GM23338 (cell line): ENCODE results near the gene EML3. TPM values are rescaled to one million over a fixed set of nuclear protein-coding genes. Genes with fewer than 3 reads are reported as not detected.
A peak's percentile ranks its signal among the peaks of the same experiment; 100 is the strongest.

Experiments used
- ATAC-seq: fragments of 200-7000 bp; cut with Tn5 transposase; 3 replicates; pipeline ENCODE4 v1.9.1; 2020
- DNase-seq: peaks from one replicate; pipeline ENCODE4 v3.0.0-alpha.2; 2015; ENCODE audit warnings: low spot score
- H2AFZ ChIP-seq: fragments of 200-600 bp; sonication (generic); 2 replicates; pipeline ENCODE4 v1.8.0; 2016; ENCODE audit warnings: antibody characterized with exemption, mild to moderate bottlenecking, moderate library complexity
- H3F3A ChIP-seq: fragments of 200-600 bp; sonication (generic); replicated peaks from 2 replicates; pipeline ENCODE4 v1.8.0; 2017; ENCODE audit warnings: antibody characterized with exemption, mixed run types, low read depth
- H3K27ac ChIP-seq: fragments of 200-600 bp; sonication (generic); 2 replicates; pipeline ENCODE4 v1.6.1; 2016; ENCODE audit warnings: low read depth
- H3K27me3 ChIP-seq: fragments of 200-600 bp; sonication (generic); 2 replicates; pipeline ENCODE4 v1.8.0; 2016; ENCODE audit warnings: mild to moderate bottlenecking, mixed run types, moderate library complexity; ENCODE audit not compliant: insufficient read depth
- H3K36me3 ChIP-seq: fragments of 200-600 bp; sonication (generic); 2 replicates; pipeline ENCODE4 v1.8.0; 2016; ENCODE audit warnings: mild to moderate bottlenecking; ENCODE audit not compliant: insufficient read depth
- H3K4me1 ChIP-seq: fragments of 200-600 bp; sonication (generic); 2 replicates; pipeline ENCODE4 v1.8.0; 2016; ENCODE audit warnings: mild to moderate bottlenecking, moderate library complexity; ENCODE audit not compliant: insufficient read depth
- H3K4me2 ChIP-seq: fragments of 200-600 bp; sonication (generic); 2 replicates; pipeline ENCODE4 v1.7.1; 2017; ENCODE audit warnings: mixed run types
- H3K4me3 ChIP-seq: fragments of 200-600 bp; sonication (generic); 2 replicates; pipeline ENCODE4 v1.6.1; 2016; ENCODE audit warnings: mixed run types
- H3K79me2 ChIP-seq: fragments of 200-600 bp; sonication (generic); replicated peaks from 2 replicates; pipeline ENCODE4 v1.8.0; 2017; ENCODE audit warnings: mild to moderate bottlenecking; ENCODE audit not compliant: insufficient read depth
- H3K9me2 ChIP-seq: fragments of 200-600 bp; sonication (generic); 2 replicates; pipeline ENCODE4 v1.8.0; 2017; ENCODE audit not compliant: insufficient read depth
- H4K20me1 ChIP-seq: fragments of 200-600 bp; sonication (generic); replicated peaks from 2 replicates; pipeline ENCODE4 v1.8.0; 2017; ENCODE audit warnings: mild to moderate bottlenecking; ENCODE audit not compliant: insufficient read depth
- H3K27ac Mint-ChIP-seq: 2 replicates; pipeline ENCODE4 v1.8.0; 2020; ENCODE audit warnings: inconsistent platforms, mild to moderate bottlenecking, moderate library complexity, mixed read lengths
- H3K27me3 Mint-ChIP-seq: 3 replicates; pipeline ENCODE4 v1.8.0; 2022; ENCODE audit warnings: low read depth, mild to moderate bottlenecking, moderate library complexity, mixed read lengths, inconsistent platforms; ENCODE audit not compliant: insufficient read depth, poor library complexity
- H3K36me3 Mint-ChIP-seq: 3 replicates; pipeline ENCODE4 v1.8.0; 2021; ENCODE audit warnings: low read depth, mild to moderate bottlenecking, inconsistent platforms, moderate library complexity, mixed read lengths
- H3K4me1 Mint-ChIP-seq: 3 replicates; pipeline ENCODE4 v1.8.0; 2020; ENCODE audit warnings: mild to moderate bottlenecking, inconsistent platforms, mixed read lengths
- H3K4me3 Mint-ChIP-seq: 3 replicates; pipeline ENCODE4 v1.8.0; 2021; ENCODE audit warnings: moderate library complexity, mild to moderate bottlenecking, inconsistent platforms, mixed read lengths
- H3K9me3 Mint-ChIP-seq: 3 replicates; pipeline ENCODE4 v1.8.0; 2020; ENCODE audit warnings: moderate library complexity, mild to moderate bottlenecking, inconsistent platforms, mixed read lengths
- CTCF ChIP-seq, 2 experiments: fragments of 200-600 bp in 1 of 2; sonication (generic) in 1 of 2; conservative IDR thresholded peaks; 2 replicates each; pipeline versions ENCODE4 v1.5.1 to v1.6.1; 2016 to 2017; ENCODE audit warnings: antibody characterized with exemption in 2 of 2, low read depth in 2 of 2, mild to moderate bottlenecking in 2 of 2, moderate library complexity in 1 of 2
- EZH2 ChIP-seq: fragments of 200-600 bp; sonication (generic); IDR thresholded peaks from one replicate; pipeline ENCODE4 v1.8.0; 2017; ENCODE audit warnings: antibody characterized with exemption, mild to moderate bottlenecking, low read depth; ENCODE audit not compliant: unreplicated experiment
- JUNB ChIP-seq: IDR thresholded peaks from one replicate; pipeline ENCODE4 v1.6.1; 2016; ENCODE audit warnings: antibody characterized with exemption; ENCODE audit not compliant: unreplicated experiment
- NANOG ChIP-seq: IDR thresholded peaks from 2 replicates; pipeline ENCODE4 v1.6.1; 2016; ENCODE audit warnings: antibody characterized with exemption, borderline replicate concordance
- POLR2AphosphoS5 ChIP-seq: IDR thresholded peaks from 2 replicates; pipeline ENCODE4 v1.6.1; 2016; ENCODE audit warnings: antibody characterized with exemption, low read depth
- ZNF114 ChIP-seq: fragments of 250-450 bp; sonication (Bioruptor Pico); IDR thresholded peaks from 2 replicates; pipeline ENCODE4 v1.5.0; 2020; ENCODE audit warnings: mild to moderate bottlenecking, moderate library complexity
- ZNF331 ChIP-seq: fragments of 250-450 bp; sonication (Bioruptor Pico); IDR thresholded peaks from 2 replicates; pipeline ENCODE4 v1.5.0; 2020; ENCODE audit warnings: low read depth, mild to moderate bottlenecking, moderate library complexity
- polyA plus RNA-seq: library from polyadenylated mRNA; unstranded; fragments of >200 nt; fragmentation: Nextera tagmentation; extraction: Ambion mirVana; gene quantifications from 2 replicates; pipeline ENCODE4 v1.2.1, GENCODE V29; 2016
- total RNA-seq: library from RNA; depleted of rRNA; stranded (reverse); fragments of >200 nt; shearing (Covaris generic); gene quantifications from 2 replicates; pipeline ENCODE4 v1.2.3, GENCODE V29; 2014
- TF ChIP-seq, protein P1 (sequence below): IDR thresholded peaks from one replicate; pipeline ENCODE4 v1.6.1; 2018; ENCODE audit warnings: antibody characterized with exemption; ENCODE audit not compliant: unreplicated experiment
- TF ChIP-seq, protein P2 (sequence below): fragments of 250-450 bp; sonication (Bioruptor Pico); IDR thresholded peaks from 2 replicates; pipeline ENCODE4 v1.5.0; 2020; ENCODE audit warnings: mild to moderate bottlenecking, moderate library complexity

Gene EML3
- total and polyA plus RNA-seq, 2 experiments from 2014 or later: 15.4 to 17.1 TPM

- Histone ChIP-seq H3K4me3 (no peak overlapping the region), H3K9me2 (no peaks in the 10 kb centered on the region), H3K4me1 (peaks cover 25% of the 10 kb centered on the region), H3K27ac (0 out of 2 replicates have a peak overlapping the region, but pooled peaks have one; percentile 15), H3K27me3 (no peaks in the 10 kb centered on the region), H3K36me3 (peaks cover 66% of the 10 kb centered on the region), H3K79me2 (peaks cover 72% of the 10 kb centered on the region), H2AFZ (no peak overlapping the region), H3K4me2 (no peak overlapping the region), H4K20me1 (peaks cover 77% of the 10 kb centered on the region), H3F3A (peaks cover 67% of the 10 kb centered on the region)
- no peak overlapping the region for H3K27ac Mint-ChIP-seq
- ATAC-seq (no peak), DNase-seq (no peak)
- peaks cover 22% of the 10 kb centered on the region for H3K27me3 Mint-ChIP-seq
- no peaks in the 10 kb centered on the region; the same call in 2 of the 3 replicates for H3K9me3 Mint-ChIP-seq
- TF ChIP-seq, protein P1, sequence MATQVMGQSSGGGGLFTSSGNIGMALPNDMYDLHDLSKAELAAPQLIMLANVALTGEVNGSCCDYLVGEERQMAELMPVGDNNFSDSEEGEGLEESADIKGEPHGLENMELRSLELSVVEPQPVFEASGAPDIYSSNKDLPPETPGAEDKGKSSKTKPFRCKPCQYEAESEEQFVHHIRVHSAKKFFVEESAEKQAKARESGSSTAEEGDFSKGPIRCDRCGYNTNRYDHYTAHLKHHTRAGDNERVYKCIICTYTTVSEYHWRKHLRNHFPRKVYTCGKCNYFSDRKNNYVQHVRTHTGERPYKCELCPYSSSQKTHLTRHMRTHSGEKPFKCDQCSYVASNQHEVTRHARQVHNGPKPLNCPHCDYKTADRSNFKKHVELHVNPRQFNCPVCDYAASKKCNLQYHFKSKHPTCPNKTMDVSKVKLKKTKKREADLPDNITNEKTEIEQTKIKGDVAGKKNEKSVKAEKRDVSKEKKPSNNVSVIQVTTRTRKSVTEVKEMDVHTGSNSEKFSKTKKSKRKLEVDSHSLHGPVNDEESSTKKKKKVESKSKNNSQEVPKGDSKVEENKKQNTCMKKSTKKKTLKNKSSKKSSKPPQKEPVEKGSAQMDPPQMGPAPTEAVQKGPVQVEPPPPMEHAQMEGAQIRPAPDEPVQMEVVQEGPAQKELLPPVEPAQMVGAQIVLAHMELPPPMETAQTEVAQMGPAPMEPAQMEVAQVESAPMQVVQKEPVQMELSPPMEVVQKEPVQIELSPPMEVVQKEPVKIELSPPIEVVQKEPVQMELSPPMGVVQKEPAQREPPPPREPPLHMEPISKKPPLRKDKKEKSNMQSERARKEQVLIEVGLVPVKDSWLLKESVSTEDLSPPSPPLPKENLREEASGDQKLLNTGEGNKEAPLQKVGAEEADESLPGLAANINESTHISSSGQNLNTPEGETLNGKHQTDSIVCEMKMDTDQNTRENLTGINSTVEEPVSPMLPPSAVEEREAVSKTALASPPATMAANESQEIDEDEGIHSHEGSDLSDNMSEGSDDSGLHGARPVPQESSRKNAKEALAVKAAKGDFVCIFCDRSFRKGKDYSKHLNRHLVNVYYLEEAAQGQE: no peak
- TF ChIP-seq NANOG: no peak
- no peak for TF ChIP-seq CTCF (conservative IDR thresholded peaks at IDR 0.05; ENCODE audit: low read depth in 2 of 2)
- no peak for TF ChIP-seq POLR2AphosphoS5
- TF ChIP-seq, protein P2, sequence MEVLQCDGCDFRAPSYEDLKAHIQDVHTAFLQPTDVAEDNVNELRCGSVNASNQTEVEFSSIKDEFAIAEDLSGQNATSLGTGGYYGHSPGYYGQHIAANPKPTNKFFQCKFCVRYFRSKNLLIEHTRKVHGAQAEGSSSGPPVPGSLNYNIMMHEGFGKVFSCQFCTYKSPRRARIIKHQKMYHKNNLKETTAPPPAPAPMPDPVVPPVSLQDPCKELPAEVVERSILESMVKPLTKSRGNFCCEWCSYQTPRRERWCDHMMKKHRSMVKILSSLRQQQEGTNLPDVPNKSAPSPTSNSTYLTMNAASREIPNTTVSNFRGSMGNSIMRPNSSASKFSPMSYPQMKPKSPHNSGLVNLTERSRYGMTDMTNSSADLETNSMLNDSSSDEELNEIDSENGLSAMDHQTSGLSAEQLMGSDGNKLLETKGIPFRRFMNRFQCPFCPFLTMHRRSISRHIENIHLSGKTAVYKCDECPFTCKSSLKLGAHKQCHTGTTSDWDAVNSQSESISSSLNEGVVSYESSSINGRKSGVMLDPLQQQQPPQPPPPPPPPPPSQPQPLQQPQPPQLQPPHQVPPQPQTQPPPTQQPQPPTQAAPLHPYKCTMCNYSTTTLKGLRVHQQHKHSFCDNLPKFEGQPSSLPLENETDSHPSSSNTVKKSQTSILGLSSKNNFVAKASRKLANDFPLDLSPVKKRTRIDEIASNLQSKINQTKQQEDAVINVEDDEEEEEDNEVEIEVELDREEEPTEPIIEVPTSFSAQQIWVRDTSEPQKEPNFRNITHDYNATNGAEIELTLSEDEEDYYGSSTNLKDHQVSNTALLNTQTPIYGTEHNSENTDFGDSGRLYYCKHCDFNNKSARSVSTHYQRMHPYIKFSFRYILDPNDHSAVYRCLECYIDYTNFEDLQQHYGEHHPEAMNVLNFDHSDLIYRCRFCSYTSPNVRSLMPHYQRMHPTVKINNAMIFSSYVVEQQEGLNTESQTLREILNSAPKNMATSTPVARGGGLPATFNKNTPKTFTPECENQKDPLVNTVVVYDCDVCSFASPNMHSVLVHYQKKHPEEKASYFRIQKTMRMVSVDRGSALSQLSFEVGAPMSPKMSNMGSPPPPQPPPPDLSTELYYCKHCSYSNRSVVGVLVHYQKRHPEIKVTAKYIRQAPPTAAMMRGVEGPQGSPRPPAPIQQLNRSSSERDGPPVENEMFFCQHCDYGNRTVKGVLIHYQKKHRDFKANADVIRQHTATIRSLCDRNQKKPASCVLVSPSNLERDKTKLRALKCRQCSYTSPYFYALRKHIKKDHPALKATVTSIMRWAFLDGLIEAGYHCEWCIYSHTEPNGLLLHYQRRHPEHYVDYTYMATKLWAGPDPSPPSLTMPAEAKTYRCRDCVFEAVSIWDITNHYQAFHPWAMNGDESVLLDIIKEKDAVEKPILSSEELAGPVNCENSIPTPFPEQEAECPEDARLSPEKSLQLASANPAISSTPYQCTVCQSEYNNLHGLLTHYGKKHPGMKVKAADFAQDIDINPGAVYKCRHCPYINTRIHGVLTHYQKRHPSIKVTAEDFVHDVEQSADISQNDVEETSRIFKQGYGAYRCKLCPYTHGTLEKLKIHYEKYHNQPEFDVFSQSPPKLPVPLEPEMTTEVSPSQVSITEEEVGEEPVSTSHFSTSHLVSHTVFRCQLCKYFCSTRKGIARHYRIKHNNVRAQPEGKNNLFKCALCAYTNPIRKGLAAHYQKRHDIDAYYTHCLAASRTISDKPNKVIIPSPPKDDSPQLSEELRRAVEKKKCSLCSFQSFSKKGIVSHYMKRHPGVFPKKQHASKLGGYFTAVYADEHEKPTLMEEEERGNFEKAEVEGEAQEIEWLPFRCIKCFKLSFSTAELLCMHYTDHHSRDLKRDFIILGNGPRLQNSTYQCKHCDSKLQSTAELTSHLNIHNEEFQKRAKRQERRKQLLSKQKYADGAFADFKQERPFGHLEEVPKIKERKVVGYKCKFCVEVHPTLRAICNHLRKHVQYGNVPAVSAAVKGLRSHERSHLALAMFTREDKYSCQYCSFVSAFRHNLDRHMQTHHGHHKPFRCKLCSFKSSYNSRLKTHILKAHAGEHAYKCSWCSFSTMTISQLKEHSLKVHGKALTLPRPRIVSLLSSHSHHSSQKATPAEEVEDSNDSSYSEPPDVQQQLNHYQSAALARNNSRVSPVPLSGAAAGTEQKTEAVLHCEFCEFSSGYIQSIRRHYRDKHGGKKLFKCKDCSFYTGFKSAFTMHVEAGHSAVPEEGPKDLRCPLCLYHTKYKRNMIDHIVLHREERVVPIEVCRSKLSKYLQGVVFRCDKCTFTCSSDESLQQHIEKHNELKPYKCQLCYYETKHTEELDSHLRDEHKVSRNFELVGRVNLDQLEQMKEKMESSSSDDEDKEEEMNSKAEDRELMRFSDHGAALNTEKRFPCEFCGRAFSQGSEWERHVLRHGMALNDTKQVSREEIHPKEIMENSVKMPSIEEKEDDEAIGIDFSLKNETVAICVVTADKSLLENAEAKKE (CRISPR knock-in tag): no peak
- TF ChIP-seq JUNB: no peak
- no peak for TF ChIP-seq EZH2
- no peak for TF ChIP-seq ZNF331 (CRISPR knock-in tag)
- TF ChIP-seq ZNF114: no peak
- H3K4me3 Mint-ChIP-seq: no peak overlapping the region
- peaks cover 36% of the 10 kb centered on the region for H3K4me1 Mint-ChIP-seq
- peaks cover 95% of the 10 kb centered on the region for H3K36me3 Mint-ChIP-seq
Measured at GRCh38 chr11:62565100-62565802, 47.3 kb downstream of the EML3 start.
